D721Med (cell line): Measurements from ENCODE around the gene ZNF575.

ENCODE experiments used
- DNase-seq: peaks from one replicate; pipeline ENCODE4 v3.0.0; 2011; ENCODE audit warnings: low spot score; ENCODE audit not compliant: insufficient read length
- FAIRE-seq: peaks from 2 replicates; lab custom pipeline; 2011; peaks lifted over from hg19 to GRCh38; lab: Jason Lieb, UNC
- CTCF ChIP-seq: IDR thresholded peaks from 2 replicates; pipeline ENCODE4 v1.5.1; 2012; ENCODE audit warnings: mild to moderate bottlenecking, control low read depth; ENCODE audit not compliant: insufficient read depth; ENCODE audit errors: missing control alignments

The ZNF575 gene

GRCh38 chr19:43525836-43526771, 6.9 kb upstream of the ZNF575 start:
- no peak for TF ChIP-seq CTCF
- no peak for DNase-seq
- FAIRE-seq: no peak

GRCh38 chr19:43526884-43527859, 5.8 kb upstream of the ZNF575 start, which contains the start of gene ETHE1:
TSS of gene ETHE1 (minus strand) at chr19:43527201. CDS start at chr19:43527177, 24 bp downstream.
- TF ChIP-seq CTCF: no peak
- FAIRE-seq (no peak), DNase-seq (peak; percentile 71)

GRCh38 chr19:43527860-43528622, 4.9 kb upstream of the ZNF575 start:
- no peak for FAIRE-seq
- no peak for DNase-seq
- no peak for TF ChIP-seq CTCF

- DNase-seq (no peak), FAIRE-seq (no peak)
- TF ChIP-seq CTCF: no peak
Measured at GRCh38 chr19:43532571-43532961, 422 bp upstream of the ZNF575 start.

GRCh38 chr19:43533546-43534304, 737 bp downstream of the ZNF575 start:
- peak; percentile 78 for DNase-seq
- no peak for TF ChIP-seq CTCF
- peak; percentile 69 for FAIRE-seq

- FAIRE-seq (no peak), DNase-seq (no peak)
- TF ChIP-seq CTCF: no peak
Measured at GRCh38 chr19:43534305-43534815, 1.4 kb downstream of the ZNF575 start.
